Chondrocyte (in vitro differentiated cells): Measurements from ENCODE around the gene SSH3. TPM values are rescaled to one million over a fixed set of nuclear protein-coding genes. Genes with fewer than 3 reads are reported as not detected.

Source experiments
- DNase-seq: peaks from one replicate; pipeline ENCODE4 v3.0.0; 2021; ENCODE audit warnings: mixed read lengths, low spot score
- H3K27ac Mint-ChIP-seq: one replicate; pipeline ENCODE4 v1.8.0; 2021; ENCODE audit warnings: mild to moderate bottlenecking, moderate library complexity, mixed read lengths; ENCODE audit not compliant: unreplicated experiment
- H3K27me3 Mint-ChIP-seq: 2 replicates; pipeline ENCODE4 v1.8.0; 2021; ENCODE audit warnings: low read depth, mixed read lengths
- H3K36me3 Mint-ChIP-seq: 2 replicates; pipeline ENCODE4 v1.8.0; 2021; ENCODE audit warnings: low read depth, mixed read lengths
- H3K4me1 Mint-ChIP-seq: 2 replicates; pipeline ENCODE4 v1.8.0; 2021; ENCODE audit warnings: low read depth, mild to moderate bottlenecking, mixed read lengths
- H3K4me3 Mint-ChIP-seq: one replicate; pipeline ENCODE4 v1.8.0; 2021; ENCODE audit warnings: mild to moderate bottlenecking, moderate library complexity, mixed read lengths; ENCODE audit not compliant: unreplicated experiment
- H3K9me3 Mint-ChIP-seq: 2 replicates; pipeline ENCODE4 v1.8.0; 2021; ENCODE audit warnings: low read depth, mixed read lengths
- total RNA-seq: library from RNA; stranded (reverse); gene quantifications from 3 replicates; pipeline ENCODE4 v1.2.1, GENCODE V29; 2021
- TF ChIP-seq, protein P1 (sequence below): fragments of 200-600 bp; sonication (generic); IDR thresholded peaks from 2 replicates; pipeline ENCODE4 v1.5.0; 2021; ENCODE audit warnings: antibody characterized with exemption, mild to moderate bottlenecking, moderate library complexity

Gene SSH3
- total RNA-seq, 1 donor from 2014 or later = 28.4 TPM

DNA sequence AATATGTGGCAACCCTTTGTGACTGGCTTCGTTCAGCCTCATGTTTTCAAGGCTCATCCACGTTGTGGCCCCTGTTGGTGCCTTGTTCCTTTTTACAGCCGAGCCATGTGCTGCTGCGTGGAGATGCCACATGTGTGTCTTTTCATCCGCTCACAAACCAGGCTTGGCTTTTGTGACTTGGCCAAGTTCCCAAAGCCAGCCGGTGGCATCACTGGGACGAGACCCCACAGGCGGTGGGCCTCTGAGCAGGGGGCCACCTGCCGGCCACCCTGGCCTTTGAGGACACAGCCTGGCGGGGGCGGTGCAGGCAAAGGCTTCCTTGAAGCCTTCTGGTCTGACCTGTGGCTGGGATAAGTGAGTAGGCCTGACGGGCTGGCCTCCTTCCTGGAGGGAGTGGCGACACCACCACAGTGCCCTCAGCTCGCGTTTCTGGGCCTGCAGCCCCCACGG is 26.5 kb upstream of the SSH3 start:
- peaks cover 24% of the 10 kb centered on the region for H3K4me1 Mint-ChIP-seq
- peak overlapping the region; percentile 51 for H3K27ac Mint-ChIP-seq
- no peaks in the 10 kb centered on the region for H3K9me3 Mint-ChIP-seq
- H3K27me3 Mint-ChIP-seq = no peaks in the 10 kb centered on the region
- DNase-seq = peak; percentile 72
- TF ChIP-seq, protein P1, sequence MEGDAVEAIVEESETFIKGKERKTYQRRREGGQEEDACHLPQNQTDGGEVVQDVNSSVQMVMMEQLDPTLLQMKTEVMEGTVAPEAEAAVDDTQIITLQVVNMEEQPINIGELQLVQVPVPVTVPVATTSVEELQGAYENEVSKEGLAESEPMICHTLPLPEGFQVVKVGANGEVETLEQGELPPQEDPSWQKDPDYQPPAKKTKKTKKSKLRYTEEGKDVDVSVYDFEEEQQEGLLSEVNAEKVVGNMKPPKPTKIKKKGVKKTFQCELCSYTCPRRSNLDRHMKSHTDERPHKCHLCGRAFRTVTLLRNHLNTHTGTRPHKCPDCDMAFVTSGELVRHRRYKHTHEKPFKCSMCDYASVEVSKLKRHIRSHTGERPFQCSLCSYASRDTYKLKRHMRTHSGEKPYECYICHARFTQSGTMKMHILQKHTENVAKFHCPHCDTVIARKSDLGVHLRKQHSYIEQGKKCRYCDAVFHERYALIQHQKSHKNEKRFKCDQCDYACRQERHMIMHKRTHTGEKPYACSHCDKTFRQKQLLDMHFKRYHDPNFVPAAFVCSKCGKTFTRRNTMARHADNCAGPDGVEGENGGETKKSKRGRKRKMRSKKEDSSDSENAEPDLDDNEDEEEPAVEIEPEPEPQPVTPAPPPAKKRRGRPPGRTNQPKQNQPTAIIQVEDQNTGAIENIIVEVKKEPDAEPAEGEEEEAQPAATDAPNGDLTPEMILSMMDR = no peak
- H3K4me3 Mint-ChIP-seq = peak overlapping the region; percentile 36
- peaks cover 7% of the 10 kb centered on the region for H3K36me3 Mint-ChIP-seq

DNA sequence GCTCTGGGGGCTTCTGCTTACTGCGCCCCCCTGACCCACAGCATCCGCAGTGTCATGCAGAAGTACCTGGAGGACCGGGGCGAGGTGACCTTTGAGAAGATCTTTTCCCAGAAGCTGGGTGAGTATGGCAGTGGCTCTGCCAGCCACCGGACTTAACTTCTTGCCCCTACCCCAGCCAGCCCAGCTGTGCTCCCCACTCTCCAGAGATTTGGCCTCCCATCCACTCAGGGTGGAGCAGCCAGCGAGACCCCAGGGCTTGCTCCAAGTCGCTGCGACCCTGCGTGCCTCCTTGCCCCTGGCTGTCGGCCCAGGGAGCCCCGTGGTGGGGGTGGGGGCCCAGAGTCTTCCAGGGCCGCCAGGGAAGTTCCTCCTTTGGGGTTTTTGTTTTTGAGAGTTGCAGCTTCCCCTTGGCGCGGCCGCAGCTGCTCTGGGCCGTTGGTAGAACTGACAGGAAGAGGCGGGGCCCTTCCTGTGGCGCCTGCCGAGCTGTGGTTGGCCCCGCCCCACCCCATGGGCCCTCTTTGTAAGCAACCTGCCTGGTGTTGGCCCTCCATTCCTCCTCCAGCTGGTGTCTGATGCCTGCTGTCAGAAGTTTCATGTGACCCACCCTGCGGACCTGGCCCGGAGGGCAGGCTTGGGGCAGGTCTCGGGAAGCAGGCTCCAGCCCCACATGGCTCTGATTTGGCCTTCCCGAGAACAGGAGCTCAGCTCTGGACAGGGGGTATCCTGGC is 25.9 kb upstream of the SSH3 start:
- TF ChIP-seq, protein P1 = no peak
- H3K9me3 Mint-ChIP-seq = no peaks in the 10 kb centered on the region
- H3K27ac Mint-ChIP-seq = peak overlapping the region; percentile 41
- H3K4me3 Mint-ChIP-seq = peak overlapping the region; percentile 36
- H3K4me1 Mint-ChIP-seq = peaks cover 22% of the 10 kb centered on the region
- peaks cover 10% of the 10 kb centered on the region for H3K36me3 Mint-ChIP-seq
- DNase-seq = peak; percentile 77
- H3K27me3 Mint-ChIP-seq = no peaks in the 10 kb centered on the region

DNA sequence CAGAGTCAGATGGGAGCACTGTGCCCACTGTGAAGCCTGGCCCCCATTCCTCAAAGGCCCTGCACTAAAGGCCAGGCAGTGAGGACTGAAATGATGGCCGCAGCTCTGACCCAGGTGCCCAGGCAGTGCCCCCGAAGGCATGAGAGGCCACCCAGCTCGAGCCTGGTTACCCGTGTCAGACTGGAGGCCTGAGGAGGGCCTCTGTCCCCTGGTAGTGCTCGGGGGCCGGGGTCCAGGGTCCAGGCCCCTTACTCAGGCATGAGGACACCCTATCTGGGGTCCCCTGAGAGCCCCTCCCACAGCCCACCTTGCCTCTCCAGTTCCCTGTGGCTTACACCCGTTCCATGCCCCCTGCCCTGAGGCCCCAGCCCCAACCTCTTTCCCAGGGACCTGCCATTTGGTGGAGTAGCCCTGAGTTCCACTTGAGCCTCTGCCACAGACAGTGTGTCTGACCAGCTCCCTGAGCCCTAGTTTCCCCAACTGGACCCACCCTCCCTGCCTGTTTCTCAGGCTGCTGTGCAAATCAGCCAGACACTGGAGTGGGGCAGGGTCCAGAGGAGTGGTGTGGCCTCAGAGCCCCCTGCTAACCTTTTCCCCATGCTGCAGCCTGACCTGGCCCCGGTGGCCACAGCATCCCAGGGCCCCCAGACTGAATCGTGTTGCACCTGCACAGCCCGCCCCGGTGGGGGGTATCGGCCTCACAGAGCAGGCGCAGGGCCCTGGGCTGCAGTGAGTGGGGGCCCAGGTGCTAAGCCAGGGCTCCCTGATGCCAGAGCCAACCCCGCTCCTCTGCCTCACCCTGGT is 25.0 kb upstream of the SSH3 start:
- H3K4me1 Mint-ChIP-seq = peaks cover 21% of the 10 kb centered on the region
- H3K4me3 Mint-ChIP-seq = no peak overlapping the region
- H3K27ac Mint-ChIP-seq = no peak overlapping the region
- H3K27me3 Mint-ChIP-seq = no peaks in the 10 kb centered on the region
- H3K36me3 Mint-ChIP-seq = peaks cover 12% of the 10 kb centered on the region
- peak; percentile 81 for DNase-seq
- no peaks in the 10 kb centered on the region for H3K9me3 Mint-ChIP-seq
- TF ChIP-seq, protein P1 = no peak

DNA sequence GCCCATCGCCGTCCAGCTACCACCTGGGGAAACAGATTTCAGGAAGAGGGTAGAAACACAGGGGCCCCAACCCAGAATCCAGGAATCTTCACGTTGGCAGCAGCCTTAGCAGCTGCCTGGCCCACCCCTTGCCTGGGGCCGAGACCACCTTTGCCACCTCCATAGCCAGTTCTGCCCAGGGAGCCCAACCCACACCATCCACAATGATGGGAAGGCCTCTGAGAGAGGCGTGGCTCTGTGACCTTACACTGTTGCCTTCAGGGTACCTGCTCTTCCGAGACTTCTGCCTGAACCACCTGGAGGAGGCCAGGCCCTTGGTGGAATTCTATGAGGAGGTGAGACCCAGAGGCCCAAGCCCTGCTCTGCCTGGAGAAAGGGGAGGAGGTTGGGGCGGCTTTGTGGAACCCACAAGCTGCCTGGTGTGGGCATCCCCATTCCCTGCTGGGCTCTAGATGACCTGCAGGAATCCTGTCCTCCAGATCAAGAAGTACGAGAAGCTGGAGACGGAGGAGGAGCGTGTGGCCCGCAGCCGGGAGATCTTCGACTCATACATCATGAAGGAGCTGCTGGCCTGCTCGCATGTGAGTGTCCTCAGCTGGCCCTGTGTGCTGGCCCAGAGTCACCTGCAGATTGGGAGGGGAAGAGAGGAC is 24.3 kb upstream of the SSH3 start:
- DNase-seq = peak; percentile 64
- no peak overlapping the region for H3K27ac Mint-ChIP-seq
- no peaks in the 10 kb centered on the region for H3K27me3 Mint-ChIP-seq
- TF ChIP-seq, protein P1 = no peak
- peaks cover 14% of the 10 kb centered on the region for H3K4me1 Mint-ChIP-seq
- H3K9me3 Mint-ChIP-seq = no peaks in the 10 kb centered on the region
- peaks cover 12% of the 10 kb centered on the region for H3K36me3 Mint-ChIP-seq
- no peak overlapping the region for H3K4me3 Mint-ChIP-seq
